ENCODE data around the gene HSD11B1L. TPM values are rescaled to one million over a fixed set of nuclear protein-coding genes. Genes with fewer than 3 reads are reported as not detected.

HSD11B1L gene
- total RNA-seq, 1 donor from 2014 or later = 9.1 TPM

DNA sequence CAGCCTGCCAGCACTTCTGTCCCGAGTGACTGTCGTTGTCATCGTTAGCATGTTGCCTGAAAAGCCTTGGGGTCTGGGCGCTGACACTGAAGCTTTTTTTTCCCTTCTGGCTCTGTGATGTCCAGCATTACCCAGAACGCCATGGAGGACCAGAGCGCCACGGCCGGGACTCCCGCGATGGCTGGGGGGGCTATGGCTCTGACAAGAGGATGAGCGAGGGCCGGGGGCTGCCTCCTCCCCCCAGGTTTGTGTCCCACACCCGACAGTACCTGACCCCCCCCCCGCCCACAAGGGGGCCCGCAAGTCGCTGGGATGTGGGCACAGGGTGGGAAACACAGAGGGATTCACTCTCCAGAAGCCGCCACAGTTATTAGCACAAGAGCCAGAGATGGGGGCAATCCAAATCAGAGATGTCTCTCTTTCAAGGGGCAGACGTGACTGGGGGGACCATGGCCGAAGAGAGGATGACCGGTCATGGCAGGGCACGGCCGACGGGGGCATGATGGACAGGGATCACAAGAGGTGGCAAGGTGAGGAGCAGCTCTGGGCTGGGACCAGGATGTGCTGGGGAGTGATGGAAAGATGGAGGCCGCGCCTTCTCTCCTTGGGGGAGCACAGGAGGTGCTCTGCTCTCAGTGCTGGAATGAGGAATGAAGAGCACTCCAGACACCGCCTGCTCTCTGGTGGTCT lies 13.8 kb upstream of the HSD11B1L start:
- no peak for DNase-seq (ENCODE audit: low read depth in 2 of 2)

DNA sequence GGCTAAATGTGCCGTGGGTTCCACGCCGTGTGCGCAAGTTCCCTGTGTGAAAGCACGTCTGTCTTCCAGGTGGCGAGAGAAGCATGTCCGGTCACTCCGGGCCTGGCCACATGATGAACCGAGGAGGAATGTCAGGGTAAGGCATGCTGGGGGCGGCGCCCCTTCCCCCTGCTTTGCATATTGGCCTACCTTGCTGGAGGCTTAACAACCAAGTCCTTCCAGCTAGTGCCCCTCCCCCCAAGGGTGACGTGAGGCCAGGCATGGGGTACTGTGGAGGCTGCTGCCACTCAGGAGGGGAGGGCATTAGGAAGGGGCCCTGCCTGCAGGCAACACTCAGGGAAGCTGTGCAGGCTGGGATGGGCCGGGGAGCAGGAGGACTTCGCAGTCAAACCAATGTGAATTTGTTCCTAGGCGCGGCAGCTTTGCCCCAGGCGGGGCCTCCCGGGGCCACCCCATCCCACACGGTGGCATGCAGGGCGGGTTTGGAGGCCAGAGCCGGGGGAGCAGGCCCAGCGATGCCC lies 13.0 kb upstream of the HSD11B1L start:
- DNase-seq (ENCODE audit: low read depth in 2 of 2) = no peak

DNA sequence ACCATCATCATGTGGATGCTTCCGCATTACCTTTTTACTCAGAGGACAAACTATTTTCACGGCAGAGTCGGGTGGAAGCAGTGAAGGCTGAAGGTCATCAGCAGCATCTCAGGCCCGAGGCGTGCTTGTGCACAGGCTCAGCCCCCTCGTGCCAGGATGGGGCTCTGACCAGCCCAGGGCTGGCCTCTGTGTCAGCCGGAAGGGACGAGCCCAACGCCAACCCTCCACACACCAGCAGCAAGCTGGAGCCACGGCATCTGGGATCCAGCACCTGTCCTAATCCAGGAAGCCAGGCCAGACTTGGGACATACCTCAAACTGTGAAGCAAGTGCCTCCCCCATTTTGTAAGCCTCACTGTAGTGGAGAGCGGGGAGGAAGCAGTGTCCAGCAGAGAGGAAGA lies 11.6 kb upstream of the HSD11B1L start:
- DNase-seq (ENCODE audit: low read depth in 2 of 2) = no peak

DNA sequence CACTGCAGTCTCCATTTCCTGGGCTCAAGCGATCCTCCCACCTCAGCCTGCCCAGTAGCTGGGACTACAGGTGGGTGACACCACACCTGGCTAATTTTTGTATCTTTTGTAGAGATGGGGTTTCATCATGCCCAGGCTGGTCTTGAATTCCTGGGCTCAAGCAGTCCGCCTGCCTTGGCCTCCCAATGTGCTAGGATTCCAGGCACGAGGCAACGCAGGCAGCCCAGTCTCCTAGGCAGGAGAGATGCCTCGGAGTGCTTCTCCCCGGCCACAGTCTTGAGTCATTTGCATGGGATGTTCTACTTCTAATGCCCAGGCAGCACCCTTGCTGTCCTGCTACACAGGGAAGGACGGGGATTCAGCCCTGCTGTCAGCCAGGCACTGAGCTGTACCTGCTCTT lies 9.2 kb upstream of the HSD11B1L start:
- DNase-seq (ENCODE audit: low read depth in 2 of 2) = no peak

DNA sequence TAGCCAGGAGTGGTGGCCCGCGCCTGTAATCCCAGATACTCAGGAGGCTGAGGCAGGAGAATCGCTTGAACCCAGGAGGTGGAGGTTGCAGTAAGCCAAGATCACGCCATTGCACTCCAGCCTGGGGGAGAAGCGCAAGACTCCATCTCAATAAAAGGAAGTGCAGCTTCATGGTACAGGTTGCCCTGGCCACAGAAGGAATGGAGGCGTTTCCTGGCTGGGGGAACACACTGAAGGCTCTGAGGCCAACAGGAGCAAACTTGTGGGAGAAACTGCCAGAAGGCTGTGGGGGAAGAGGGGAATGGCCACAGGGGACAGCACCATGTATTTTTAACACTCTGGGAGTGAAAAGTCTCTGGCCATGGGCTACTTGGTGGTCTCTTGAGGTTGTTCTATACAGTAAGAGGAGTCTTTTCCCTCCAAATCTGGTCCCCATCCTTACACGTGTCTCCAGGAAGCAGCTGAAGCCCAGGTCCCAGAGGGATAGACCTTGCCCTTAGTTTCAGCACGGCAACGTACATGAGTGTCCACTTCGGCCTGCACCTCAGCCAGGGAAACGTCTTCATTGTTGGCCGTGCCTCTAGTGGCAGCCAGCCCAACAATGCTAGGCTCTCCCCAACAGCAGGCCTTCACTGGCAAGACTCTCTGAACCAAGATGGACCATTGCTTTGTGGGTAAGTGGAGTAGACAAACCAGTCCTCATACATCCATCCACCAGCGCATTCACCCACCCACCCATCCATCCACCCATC lies 7.9 kb upstream of the HSD11B1L start:
- no peak for DNase-seq (ENCODE audit: low read depth in 2 of 2)

DNA sequence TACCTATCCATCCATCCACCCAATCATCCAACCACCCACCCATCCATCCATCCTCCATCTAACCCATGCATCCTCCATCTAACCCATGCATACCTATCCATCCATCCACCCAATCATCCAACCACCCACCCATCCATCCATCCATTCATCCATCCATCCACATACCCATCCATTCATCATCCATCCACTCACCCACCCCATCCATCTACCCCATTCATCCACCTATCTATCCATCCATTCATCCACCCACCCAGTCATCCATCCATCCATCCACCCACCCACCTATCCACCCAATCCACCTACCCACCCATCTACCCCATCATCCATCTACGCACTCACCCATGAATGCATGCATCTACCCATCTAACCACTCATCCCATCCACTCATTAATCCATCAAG lies 7.1 kb upstream of the HSD11B1L start:
- DNase-seq (ENCODE audit: low read depth in 2 of 2) = no peak

DNA sequence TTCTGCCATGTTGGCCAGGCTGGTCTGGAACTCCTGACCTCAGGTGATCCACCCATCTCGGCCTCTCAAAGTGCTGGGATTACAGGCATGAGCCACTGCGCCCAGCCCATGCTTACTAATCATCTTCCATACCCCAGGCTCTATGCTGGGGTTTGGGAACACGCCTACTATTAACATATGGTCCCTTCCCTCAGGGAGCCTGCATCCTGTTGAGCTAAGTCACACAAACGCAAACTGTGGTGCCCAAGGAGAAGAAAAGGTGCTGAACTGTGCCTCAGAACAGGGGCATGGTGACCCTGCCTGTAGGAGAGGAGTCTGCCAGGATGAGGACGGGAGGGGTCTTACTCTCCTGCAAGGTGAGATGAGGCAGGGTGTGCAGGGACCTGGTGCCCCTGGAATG lies 6.1 kb upstream of the HSD11B1L start:
- no peak for DNase-seq (ENCODE audit: low read depth in 2 of 2)

DNA sequence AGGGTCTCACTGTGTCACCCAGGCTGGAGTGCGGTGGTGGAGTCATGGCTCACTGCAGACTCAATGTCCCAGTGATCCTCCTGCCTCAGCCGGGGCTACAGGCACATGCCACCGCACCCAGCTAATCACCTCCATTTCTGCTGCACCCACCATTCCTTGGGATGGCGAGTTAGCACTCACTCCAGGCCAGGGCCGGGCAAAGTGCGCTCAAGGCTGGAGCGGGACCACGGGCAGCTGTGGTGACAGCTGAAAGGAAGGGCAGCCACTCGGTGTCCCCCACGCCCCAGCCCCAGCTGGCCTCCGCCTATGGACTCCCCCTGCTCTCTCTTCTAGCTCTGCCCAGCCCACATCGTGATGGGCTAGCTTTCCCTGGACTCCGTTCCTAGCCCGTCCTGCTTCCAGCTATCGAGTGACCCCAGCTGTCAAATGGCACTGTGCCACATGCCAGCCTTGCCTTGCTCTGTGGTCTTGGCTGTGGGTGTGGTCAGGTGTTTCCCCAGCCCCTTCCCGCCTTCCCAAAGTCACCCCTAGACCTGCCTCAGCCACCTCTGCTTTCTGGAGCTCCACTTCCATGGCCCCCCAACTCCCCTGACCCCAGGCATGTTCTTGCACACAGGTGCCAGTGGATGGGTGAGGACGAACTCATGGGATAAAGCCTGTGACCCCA lies 4.6 kb upstream of the HSD11B1L start:
- no peak for DNase-seq (ENCODE audit: low read depth in 2 of 2)

DNA sequence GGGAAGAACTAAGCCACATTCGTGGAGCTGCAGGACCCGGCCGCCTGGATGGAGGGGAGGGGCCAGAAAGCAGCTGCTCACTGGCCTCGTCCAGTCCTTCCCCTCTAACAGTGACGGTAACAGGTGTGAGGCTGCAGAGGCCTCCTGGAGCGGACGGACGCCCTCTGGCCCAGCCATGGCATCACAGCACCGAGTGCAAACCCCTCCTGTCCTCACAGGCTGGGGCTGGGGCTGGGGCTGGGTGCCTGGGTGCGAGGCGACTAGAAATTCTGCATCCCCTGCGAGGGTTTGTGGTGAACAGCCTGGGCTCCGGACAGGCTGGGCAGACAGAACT lies 4.1 kb upstream of the HSD11B1L start:
- DNase-seq (ENCODE audit: low read depth in 2 of 2) = no peak

DNA sequence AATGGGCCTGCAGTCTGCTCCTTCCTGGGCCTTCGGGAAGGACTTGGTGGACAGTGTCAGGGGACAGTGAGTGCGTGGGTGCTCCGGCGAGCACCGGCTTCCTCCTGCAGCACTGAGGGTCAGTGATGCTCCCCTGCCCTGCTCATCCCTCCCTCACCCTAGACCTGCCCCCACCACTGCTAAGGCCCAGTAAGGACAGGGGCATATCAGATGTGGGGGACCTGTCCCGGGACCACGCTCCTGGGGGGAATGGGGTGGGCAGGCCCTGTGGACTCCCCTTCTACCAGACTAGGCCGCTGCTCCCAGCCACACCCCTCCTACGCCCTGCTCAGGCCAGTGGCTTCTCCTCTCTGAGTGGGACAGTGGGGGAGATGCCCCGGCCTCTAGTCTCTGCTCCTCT lies 3.7 kb upstream of the HSD11B1L start:
- DNase-seq (ENCODE audit: low read depth in 2 of 2) = no peak

DNA sequence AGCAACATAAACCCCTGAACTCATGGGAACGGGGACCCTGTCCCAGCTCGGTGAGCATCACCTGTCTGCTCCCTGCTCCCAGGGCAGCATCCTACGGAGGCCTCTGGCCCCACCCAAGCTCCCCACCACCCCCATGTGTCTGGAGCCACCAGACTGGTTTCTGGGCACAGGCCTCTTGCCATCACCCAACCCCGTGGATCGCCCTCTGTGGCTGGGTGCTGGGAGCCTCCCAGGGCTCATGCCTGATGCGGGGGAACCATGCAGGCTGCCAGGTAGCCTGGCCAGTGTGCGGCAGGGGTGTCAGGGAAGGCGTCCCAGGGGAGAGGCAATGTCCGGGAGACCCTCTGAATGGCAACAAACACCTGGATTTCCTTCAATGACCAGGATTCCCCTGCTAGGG lies 3.2 kb upstream of the HSD11B1L start:
- DNase-seq (ENCODE audit: low read depth in 2 of 2) = no peak

DNA sequence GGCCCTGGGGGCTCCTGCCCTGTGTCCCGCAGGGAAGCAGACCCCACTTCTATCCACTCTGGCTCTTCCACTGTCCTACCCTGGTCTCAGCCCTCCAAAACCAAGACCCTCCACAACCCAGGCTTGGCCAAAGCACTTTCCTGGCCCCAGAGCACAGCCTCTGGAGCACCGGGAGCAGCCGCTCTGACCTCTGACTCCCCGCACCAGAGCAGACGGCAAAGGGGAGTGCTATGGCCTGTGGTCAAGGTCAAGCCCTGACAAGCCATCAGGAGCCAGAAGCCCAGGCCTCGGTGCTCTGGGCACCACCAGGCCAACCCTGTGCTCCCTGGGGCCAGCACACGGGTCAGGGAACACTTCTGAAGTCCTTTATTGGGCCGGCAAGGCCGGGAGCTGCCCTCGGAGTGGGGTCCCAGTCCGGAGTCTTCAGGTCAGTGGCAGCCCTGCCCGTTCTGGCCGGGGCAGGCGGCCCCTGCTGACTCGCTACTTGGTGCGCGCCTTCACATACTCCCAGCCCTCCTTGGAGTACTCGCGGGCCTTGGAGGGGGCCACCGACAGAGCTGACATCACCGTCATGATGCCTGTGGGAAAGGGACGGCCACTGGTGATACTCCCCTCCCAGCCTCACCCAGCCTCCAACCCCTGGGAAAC lies 2.6 kb upstream of the HSD11B1L start:
- no peak for DNase-seq (ENCODE audit: low read depth in 2 of 2)

DNA sequence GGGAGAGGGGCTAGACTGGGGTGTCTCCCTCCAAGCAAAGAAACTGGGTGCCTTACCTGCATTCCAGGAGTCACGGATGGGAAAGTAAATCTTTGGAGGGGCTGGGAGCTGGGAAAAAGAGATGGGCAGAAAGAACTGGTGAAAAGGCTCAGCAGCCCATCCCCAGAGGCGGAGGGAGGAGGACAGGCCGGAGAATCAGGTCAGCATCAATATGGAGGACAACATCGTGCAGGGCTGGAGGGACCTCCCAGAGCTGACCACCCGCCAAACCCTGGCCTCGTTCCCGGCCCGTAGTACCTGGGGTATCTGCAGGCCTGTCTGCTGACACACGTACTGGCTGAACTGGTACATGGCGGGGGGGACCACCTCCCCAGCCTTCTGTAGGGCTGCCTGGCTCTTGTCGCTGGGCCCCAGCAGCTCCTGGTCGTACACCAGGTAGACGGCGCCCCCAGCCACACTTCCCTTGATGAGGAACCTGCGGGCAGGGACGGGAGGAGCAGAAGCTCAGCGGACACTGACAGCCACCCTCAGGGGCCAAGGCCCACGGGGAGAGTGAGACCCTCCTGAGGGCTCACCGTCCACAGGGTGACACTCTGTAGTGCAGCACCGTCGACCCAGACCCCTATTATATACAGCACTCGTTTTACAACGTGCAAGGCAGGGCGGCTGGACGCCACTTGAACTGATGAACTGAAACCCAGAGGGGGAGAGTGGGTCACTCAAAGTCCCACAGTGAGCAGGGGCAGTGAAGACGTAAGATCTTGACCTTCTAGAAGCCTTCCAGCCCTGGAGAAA lies 1.3 kb upstream of the HSD11B1L start:
- no peak for DNase-seq (ENCODE audit: low read depth in 2 of 2)

DNA sequence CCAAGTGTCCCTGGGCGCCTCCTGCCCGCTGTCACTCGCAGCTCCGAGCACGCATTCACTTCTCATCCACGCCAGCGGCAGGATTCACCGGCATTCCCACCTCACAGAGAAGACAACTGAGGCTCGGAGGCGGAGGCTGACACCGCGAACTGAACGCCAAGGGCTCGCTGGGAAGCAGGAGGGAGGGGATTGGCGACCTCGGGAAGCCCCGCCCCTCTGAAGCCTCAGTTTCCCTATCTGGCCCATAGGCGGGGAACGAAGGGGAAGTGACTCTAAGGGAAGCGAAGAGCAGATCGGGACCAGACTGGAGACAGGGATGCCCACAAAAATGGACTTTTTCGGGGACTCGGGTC lies 767 bp upstream of the HSD11B1L start:
- DNase-seq (ENCODE audit: low read depth in 2 of 2) = peak; percentile 38 to 70

DNA sequence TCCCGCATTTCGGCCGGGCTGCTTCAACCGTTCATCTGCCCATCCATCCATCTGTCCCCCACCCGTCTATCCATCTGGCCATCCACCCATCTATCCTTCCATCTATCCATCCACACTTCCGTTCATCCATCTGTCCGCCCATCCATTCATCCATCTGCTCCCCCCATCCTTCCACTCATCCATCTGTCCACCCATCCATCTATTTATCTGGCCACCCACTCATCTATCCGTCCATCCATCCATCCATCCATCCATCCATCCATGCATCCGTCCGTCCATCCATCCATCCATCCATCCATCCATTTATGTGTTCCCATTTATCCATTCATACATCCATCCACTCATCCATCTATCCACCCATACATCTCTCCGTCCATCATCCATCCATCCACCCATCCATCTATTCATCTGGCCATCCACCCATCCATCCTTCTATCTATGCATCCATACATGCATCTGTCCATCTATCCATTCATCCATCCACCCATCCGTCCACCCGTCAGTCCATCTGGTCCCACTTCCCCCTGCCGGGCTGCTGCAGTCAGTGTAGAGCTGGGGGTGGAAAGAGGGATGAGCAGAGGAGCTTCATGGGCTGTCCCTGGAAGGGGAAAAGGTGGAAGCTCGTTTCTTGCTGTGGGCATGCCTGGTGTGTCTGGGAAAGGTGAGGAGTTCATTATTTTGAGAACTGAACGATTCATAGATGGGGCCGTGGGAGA lies 722 bp downstream of the HSD11B1L start:
- no peak for DNase-seq (ENCODE audit: low read depth in 2 of 2)

DNA sequence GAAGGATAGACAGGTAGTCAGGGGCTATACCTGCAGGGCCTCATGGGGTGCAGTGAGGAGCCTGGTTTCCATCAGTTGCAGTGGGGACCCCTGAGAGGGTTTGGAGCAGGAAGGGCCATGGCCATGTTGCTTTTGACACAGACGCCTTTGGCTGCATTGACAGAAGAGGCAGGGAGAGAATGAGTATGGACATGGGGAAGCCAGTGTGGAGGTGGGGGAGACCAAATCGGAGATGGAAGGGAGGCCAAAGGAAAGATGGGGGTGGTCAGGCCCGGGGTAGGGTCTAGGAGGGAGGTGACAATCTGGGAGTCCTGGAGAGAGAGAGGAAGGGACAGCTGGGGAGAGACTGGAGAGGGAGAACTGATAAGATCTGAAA lies 1.3 kb downstream of the HSD11B1L start:
- DNase-seq (ENCODE audit: low read depth in 2 of 2) = no peak

DNA sequence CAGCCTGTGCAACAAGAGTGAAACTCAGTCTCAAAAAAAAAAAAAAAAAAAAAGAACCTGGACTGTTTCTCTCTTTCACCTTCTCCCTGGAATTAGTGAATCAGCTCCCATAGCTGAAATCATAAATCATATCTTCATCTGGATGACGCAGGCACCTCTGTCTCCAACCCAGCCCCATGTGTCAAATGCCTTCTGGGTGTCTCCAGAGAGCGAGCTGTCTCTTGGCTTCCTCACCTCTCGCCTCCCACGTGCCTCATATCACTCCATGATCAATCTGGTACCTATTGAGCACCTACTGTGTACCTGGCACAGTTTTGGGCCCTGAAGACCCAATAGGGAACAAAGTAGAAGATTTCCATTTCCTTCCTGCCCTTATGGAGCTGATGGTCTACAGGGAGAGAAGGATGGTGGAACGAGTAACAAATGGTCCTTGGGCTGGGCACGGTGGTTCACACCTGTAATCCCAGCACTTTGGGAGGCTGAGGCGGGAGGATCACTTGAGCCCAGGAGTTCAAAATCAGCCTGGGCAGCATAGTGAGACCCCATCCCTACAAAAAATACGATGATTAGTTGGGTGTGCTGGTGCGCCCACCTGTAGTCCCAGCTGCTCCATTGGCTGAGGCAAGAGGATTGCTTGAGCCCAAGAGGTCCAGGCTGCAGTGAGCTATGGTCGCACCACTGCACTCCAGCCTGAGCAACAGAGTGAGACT lies 2.5 kb downstream of the HSD11B1L start:
- DNase-seq (ENCODE audit: low read depth in 2 of 2) = no peak

DNA sequence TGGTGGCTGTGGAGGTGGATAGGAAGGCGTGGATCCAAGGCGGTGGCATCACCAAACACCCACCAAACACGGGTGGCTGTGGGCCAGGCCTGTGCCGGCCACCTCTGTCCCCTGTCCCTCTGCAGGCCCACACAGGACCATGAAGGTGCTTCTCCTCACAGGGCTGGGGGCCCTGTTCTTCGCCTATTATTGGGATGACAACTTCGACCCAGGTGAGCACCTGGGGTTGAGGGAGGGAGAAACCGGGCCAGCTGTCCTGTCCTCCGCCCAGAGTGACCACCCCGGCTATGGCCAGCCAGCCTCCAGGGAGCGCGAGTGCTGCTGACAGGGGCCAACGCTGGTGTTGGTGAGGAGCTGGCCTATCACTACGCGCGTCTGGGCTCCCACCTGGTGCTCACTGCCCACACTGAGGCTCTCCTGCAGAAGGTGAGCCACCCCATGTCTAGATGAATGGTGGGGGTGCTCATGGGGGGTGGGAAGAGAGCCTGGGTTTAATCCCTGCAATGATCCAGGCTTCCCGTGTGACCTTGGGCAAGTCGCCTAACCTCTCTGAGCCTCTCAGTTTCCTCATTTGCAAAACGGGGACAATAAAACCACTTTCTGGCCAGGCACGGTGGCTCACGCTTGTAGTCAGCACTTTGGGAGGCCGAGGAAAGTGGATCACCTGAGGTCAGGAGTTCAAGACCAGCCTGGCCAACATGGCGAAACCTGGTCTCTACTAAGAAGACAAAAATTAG lies 4.0 kb downstream of the HSD11B1L start:
- DNase-seq (ENCODE audit: low read depth in 2 of 2) = no peak

DNA sequence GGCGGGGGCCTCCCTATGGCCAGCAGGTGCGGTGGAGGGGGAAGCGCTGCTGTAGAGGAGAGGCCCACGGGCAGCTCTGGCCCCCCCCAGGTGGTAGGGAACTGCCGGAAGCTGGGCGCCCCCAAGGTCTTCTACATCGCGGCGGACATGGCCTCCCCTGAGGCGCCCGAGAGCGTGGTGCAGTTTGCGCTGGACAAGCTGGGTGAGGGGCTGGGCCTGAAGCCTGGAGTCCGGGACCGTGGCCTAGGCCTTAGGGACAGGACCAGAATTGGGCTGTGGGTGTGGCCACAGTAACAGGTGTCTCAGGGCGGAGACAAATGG lies 5.5 kb downstream of the HSD11B1L start:
- DNase-seq (ENCODE audit: low read depth in 2 of 2) = no peak

Data from lung microvascular endothelial cell (primary cell).